Retina (tissue), 1 donor: Measurements from ENCODE around the gene NRG2.

Source experiments
- DNase-seq: peaks from one replicate; pipeline ENCODE4 v3.0.0-alpha.2; 2016

NRG2 gene

DNA sequence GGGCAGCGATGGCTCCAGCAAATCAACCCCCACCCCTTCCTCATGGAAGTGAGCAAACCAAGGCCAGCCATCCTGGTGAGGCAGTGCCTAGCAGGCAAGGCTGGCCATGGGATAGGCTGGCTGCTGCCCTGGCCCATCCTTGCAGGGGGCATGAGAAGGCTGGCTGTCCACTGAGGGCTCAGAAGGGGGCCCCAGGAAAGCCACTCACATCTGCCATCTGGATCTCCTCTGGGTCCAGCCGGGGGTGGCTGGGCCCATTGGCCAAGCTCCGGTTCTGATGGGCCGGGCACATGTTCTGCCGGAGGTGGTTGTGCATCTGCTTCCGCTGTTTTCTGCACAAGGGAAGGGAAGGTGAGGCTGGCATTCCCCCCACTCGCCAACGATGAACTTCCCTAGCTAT, 190.4 kb downstream of the NRG2 start:
- DNase-seq, result no peak

DNA sequence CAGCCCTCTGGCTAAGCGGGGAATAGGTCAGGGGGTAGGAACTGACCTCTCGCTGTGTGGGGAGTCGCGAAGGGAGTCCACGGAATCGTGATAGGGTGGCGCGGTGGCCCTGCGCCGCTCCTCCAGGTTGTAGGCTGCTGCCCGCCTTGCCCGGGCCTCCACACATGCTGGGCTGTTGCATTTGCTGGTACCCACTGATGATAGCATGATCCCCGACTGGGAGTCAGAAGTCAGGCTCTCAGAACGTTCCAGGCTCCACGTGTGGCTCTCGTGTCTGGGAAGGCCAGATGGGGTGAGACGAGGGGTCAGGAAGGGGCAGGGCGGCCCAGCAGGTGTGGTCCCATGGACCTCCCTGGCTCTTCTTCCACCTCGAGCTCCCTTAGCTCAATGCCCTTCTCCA, 191.5 kb downstream of the NRG2 start:
- DNase-seq, result no peak

DNA sequence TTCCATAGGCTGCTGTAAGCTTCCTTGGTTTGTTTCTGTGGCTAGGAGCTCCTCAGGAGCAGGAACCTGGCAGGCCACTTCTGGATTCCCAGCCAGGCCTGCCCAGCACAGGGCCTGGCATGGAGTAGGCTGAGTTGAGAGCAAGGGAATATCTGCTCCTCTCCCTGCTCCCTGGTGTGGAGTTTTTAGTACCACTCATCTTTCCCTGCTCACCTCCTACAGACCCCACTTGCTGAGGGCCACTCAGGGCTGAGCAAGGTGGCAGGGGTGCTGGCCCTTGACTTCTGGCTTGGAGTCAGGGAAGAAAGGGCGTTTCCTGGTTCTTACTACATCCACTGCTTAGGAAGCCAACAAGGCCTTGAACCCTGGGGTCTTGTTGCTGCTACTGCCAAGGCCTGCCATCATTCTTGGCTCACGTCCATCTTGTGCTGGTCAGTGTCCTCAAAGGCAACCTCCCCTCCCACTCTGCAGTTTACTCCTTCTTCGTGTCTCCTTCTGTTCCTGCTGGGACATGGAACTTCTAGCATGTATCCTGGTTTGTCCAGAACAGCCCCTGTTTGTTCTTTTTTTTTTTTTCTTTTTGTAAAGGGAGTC, 192.6 kb downstream of the NRG2 start:
- no peak for DNase-seq

DNA sequence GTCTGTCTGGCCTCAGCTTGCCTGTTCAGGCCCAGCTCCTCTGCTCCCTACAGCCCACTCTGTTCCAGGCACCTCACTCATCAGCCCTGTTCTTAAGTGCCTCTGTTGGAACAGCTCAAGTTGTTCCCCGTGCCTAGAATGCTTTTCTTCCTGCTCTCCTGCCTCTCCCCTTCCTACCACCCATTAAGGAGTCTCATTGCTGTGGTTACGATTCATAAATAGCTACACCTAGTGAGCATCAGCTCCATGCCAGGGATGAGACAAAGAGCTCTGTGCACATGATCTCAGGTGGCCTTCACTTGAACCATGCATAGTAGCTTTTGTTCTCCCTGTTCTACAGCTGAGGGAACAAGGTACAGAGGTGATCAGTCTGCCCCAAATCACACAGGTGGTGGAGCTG, 193.2 kb downstream of the NRG2 start:
- DNase-seq, result no peak

DNA sequence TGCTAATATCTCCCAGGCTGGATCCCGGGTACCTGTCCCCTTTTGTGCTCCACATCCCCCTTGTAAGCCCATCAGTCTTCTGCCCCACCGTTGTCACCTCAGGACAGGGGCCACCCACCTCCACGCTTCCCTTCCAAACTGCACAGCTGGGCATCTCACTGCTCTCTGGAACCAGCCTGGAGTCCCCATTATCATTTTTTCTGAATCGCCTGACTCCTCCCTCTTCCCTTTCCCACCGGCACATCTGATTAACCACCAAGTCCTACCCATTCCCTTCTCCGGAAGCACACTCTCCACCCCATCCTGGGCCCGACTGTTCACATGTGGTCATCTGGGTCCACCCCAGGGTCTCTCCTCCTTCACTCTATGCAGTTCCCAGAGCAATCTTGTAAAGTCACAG, 193.6 kb downstream of the NRG2 start:
- DNase-seq, result no peak

DNA sequence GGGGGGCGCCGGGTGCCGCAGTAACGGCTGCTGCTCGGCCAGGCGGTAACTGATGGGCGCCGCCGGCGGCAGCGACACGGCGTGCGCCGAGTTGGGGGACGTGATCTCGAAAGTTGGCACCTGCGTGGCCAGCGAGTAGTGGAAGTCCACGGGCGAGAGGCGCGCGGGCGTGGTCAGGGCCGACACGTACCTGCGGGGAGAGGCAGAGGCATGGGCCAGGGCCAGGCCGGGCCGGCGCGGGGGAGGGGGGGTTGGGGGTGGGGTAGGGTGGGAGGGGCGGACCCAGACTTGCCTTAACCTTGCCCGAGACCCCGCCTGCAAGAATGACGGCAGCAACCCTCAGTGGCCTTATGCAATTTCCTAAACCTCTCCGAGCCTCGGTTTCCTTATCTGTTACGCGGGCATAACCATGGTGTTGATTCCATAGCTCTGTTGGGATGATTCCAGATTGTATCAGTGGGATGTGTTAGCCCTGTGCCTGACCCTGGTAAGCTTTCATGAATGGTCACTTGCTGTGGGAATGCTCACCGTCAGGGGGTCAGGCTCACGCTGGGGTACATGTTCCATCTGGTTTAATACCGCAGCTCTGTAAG, 194.5 kb downstream of the NRG2 start:
- no peak for DNase-seq

DNA sequence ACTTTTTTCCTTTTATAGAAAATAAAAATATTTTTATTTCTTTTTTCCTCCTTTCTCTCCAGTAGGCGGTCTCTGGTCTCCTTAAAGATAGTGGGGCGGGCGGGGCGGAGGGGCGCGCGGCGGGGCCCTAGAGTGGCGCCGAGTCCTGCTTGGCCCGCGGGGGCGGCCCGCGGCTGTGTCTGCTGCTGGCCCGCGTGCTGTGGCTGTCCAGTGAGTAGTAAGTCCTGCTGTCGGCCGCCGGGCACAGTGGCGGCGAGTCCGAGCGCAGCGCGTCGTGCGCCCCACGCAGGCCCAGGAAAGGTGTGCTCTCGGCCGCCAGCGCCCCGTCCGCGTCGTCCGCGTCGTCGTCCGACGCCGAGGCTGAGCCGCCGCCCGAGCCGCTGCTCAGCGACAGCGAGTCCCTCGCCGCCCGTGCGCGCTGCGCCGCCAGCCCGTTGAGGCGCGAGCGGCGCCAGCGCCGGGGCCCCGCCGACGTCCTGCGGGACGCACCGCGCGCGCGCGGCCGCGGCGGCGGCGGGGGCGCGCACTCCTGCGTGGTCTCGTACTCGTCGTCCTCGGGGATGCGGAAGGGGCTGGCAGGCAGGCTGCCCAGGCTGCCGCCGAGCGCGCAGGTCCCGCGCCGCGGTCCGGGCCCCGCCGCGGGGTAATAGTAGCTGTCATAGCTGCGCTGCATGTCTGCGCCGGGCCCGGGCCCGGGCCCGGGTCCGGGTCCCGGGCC, 195.2 kb downstream of the NRG2 start:
- DNase-seq, result peak; percentile 77

DNA sequence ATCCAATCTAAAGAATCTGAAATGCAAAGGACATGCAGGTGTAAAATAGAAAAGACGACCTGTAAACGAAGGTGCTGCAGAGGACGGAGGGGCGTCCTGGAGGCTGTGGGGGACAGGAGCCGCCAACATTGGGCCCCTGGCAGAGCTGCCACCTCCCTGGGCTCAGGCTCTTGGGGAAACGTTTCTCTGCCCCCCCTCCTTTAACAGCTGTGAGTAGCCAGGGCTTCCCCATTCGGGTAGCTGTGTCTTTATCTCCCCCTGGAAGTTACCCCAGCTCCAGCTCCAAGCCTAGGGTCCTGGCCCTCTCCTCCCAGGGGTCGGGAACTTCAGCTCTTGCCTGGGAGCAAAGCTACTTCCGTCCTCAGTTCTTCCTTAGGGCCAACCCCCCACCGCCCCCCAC, 196.0 kb downstream of the NRG2 start:
- no peak for DNase-seq

DNA sequence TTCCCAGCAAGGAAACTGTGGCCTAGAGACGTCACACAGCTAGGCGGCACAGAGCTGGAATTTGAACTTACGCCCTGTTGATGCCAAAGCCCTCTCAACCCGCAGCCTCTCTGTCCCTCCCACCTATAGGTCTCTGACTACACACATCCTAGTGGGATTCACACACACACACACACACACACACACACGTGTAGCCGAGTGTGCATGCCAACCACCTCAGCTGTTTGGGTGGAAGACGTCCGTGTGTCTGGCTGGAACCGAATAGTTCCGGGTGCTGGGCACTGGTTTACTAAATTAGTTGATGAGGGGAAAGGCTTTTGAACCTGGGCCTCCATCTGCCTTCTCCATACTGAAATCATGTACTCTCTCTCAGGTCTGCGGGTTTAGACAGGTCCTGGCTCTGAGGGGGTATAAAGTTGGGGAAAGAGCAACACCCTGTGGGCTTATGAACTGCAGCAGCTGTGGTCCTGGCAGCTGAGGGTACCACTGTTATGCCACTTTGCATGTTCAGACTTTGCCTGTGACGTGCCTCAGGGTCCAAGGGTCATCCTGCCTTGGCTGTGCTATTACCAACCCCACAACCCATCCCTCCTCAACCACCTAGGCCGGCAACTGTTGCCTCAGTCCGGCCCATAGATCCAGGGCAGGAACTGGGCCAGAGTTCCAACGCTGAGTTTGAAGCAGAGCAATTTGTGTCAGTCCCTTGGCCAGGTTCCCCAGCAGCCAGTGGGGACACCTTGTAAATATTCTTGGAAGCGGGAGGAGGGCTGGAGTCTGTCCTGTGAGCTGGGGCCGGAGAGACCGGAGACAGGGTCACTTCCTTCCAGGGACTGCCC, 197.0 kb downstream of the NRG2 start:
- no peak for DNase-seq

DNA sequence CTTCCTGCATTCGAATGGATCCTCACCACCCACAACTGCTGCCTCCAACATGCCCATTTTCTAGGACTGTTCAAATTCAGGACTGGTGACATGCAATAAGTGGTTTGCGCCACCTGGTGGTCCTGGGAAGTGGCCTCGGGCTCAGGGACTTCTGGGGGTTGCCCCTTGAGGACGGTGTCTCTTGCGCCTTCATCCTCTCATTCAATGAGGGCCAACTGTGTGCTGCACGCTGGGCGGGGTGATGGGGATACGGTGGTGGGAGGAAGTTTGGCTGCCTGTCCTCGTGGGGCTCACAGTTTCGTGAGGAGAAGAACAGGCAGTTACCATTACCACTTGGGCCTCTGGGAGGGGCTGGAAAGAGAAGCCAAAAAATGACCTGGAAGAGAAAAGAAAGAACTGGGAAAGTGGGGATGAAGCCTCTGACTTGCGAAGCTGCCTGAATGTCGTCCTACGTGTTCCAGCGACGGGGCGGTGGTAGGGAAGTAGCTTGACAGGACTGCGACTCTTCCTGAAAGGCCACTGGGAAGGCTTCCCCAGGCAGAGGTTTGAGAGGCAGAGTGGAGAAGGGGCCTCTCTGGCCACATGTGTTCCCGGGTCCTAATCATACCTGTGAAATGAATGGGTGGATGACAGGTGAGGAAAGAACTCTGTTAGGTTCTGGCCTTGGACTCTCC, 198.5 kb downstream of the NRG2 start:
- DNase-seq, result peak; percentile 71

DNA sequence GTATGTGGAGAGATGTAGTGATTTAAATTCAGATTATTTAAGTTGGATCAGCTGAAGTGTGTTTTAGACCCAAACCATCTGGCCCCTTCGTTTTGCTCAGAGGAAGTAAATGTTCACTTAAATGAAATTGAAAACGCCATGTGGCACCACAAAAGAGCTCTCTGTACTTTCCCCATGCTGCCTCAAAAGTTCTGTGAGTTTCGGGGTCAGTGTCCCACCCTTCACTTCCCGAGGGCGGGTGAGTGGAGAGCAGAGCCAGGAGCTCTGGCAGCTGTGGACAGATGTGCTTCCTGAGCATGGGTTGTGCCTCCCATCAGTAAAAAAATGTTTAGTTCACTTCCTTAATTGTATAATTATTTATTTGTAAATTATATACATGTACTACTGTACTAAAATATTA, 199.1 kb downstream of the NRG2 start:
- DNase-seq, result no peak

DNA sequence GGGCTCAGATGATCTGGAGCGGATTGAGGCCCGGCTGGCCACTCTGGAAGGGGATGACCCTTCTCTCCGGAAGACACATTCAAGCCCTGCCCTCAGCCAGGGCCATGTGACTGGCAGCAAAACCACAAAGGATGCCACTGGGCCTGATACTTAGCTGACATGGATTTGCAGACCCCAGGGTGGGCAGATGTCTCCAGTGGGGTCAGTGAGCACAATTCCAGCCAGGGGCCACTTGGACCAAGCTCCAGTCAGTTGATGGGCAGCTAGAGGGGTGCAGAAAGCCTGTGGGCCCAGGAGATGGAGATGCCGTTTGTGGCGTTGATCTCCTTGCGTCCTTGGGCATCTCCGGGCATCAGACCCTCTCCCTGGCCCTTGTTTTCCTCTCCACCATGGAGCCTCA, 200.8 kb downstream of the NRG2 start:
- DNase-seq, result no peak

DNA sequence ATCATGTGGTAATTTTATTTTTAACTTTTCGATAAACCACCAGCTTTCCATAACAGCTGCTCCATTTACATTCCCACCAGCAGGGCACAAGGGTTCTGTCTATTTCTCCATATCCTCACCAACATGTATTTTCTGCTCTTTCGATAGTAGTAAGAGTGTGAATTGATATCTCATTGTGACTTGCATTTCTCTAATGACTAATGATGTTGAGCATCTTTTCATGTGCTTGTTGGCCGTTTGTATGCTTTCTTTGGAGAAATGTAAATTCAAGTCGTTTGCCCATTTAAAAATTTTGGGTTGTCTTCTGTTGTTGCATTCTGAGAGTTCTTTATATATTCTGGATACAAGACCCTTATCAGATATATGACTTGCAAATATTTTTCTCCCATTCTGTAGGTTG, 201.6 kb downstream of the NRG2 start:
- DNase-seq, result no peak

DNA sequence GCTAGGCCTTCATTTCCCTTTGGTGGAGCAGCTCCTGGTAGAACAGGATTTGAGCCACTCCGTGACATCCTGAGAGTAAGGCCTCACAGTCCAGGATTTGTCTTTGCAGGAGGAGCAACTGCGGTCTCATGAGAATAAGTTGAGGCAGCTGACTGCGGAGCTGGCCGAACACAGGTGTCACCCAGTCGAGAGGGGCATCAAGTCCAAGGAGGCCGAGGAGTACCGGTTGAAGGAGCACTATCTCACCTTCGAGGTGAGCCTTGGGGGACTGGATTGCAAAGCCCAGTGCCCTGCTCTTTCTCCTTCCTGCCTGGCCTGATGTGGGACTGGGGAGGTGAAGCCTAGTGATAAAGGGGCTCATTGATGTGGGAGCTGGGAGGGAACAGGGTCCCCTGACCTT, 203.2 kb downstream of the NRG2 start:
- no peak for DNase-seq

DNA sequence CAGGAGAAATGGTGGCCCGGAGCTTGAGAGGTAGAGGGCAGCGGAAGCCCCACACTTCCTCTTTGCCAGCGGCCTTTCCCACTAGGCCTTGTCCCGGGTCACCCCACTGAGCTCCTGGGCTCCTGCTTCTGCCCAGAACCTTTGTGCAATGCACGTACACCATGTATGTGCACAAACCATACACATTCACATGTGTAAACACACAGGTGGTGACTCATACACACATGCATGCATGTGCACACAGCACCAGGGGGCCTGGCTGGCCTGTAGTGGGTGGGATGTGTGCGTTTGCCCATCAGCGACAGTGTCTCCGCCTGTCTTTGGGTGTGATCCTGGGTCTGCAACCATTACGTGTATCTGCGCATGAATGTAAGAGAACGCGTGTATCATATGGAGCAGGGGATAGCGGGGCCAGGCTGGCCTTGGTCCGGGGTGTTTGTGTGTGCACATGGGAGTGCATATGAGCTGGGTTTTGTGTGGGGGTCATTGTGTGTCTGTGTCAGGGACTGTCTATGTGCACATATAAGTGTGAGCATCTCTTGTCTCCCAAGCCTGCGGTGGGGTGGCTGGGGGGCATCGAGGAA, 203.8 kb downstream of the NRG2 start:
- no peak for DNase-seq

DNA sequence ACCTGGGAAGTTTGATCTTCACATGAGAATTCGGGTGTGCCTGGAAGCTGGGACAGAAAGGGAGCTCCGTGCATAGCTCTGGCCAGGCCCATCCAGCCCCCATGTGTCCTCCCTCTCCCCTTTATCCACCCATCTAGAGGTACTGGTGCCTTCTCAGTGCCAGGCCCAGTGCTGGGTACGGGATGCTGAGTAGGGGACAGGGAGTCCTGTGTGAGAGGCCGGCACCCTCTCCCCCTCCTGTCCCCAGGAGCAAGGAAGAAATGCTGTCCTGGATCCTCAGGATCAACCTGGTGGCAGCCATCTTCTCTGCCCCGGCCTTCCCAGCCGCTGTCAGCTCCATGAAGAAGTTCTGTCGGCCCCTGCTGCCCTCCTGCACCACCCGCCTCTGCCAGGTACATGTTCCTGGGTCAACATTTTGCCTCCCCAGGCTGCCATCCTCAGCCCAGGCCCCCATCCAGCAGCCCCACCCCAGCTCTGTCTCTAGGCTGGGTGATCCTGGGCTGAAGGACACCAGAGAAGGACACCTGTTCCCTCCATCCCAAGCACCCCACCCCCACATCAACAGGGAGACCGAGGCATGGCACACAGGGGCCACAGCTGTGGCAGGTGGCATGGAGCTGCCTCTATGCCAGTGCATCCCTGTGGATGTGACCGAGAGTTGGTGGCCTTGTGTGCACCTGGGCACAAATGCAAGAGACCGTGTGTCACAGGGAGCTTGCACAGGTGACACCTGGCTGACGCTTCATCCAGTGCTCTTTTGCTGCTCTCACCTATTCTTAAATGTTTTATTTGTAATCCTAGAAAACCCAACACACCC, 204.5 kb downstream of the NRG2 start:
- no peak for DNase-seq

DNA sequence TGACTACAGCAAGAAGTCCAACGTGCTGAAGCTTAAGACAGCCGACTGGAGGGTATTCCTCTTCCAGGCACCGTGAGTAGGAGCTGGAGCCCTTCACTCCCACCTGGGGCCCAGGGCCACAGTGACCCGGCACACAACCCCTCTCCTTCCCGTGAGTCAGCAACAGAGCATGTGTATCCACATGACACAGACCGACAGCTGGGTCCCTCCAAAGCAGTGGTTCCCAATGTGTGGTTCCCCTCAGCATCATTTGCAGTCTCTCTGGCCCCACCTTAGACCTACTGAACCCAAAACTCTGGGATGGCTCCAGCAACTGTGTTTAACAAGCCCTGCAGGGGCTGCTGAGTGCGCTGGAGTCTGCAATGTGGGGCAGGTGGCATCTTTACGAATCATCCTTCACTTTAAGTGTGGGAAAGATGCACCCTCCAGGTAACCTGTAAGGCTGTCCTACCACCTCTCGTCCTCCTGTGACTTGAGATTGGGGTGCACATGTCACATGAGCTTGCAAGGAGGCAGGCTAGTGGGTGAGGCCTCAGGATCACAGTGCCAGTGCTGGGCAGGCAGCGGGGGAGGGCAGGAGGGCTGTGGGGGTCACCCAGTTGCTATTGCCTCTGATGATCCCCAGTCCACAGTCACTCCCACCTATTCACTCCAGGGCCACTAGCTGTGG, 205.3 kb downstream of the NRG2 start:
- no peak for DNase-seq

DNA sequence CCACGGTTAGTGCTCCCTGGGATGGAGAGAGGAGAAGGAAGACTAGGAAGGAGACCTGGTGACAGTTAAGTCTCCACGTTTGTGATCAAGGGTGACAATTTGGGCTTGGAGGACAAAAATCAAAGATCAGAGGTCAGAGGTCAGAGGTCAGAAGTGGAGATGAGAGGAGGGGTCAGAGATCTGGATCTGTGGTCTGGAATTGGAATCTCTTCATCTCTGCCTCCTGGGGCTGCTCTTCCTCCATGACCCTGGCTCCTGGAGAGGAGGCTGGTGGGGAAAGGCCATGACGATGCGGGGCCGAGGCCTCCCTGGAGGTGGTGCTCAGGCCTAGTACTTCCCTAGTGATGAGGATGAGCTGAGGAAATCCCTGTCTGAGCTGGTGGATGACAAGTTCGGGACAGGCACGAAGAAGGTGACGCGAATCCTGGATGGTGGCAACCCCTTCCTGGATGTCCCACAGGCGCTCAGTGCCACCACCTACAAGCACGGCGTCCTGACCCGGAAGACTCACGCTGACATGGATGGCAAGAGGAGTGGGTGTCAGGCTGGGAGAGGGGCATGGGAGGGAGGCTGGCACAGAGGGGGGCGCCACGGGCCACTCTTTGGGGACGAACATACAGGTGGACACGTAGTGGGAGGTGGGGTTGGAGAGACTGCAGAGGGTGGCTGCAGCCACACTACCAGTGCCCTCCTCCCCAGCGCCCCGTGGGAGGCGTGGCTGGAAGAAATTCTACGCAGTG, 206.5 kb downstream of the NRG2 start:
- DNase-seq, result no peak

DNA sequence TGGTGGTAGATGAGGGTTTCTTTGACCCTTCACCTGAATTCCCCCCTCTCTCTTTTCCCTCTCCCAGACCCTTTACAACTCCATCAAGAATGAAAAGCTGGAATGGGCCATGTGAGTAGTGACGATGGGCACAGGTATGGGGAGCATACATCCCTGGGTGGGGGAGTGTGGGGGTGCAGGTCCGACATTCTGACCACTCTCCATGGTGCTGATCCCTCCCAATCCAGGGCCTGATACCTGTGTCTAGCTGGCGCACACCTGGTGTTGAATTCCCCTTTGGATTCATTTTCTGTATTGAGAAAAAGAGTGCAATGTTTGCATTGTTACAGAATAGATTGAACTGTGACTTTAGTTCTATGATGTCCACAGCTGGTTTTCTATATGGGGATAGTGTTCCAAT, 207.4 kb downstream of the NRG2 start:
- DNase-seq, result no peak

DNA sequence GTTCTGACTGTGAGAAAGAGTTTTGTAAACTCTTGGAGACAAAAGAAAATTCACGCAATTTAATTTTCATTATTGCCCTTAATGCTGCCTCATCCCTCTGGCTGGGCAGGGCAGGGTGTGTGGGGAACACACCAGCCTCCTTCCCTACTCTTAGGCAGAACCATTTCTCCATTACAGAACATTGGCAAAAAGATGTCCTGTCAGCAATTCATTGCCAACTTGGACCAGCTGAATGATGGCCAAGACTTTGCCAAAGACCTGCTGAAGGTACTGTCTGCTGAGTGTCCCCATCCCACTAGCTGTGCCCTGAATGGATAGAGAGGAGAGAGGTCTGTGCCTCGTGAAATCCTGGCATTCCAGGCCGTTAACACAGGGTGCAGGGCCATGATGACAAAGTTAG, 209.6 kb downstream of the NRG2 start:
- no peak for DNase-seq

DNA sequence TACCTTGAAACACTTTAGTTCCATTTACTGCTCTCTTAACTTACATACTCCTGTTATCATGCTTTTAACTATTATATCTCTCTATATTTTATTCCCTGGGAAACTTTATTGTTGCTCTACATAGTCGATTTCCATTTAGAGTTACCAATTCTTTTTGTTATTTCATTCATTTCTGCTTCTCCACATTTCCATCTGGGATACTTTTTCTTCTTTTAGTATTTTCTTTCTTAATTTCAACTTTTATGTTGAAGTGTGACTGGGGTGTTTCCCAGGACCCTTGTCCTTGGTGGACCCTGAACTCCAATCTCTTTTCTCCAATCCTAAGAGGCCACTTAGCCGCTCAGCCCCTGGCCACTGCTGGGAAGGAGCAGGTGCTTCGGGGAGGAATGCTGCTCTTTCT, 211.5 kb downstream of the NRG2 start:
- no peak for DNase-seq
